Daoy (cell line): ENCODE results near the gene TMEM59L. TPM values are rescaled to one million over a fixed set of nuclear protein-coding genes. Genes with fewer than 3 reads are reported as not detected.

Experiments
- DNase-seq: peaks from one replicate; pipeline ENCODE4 v3.0.0-alpha.2; 2015; ENCODE audit warnings: low read depth
- total RNA-seq: library from RNA; depleted of rRNA; stranded (reverse); fragments of >200 nt; shearing (Covaris generic); gene quantifications from 2 replicates; pipeline ENCODE4 v1.2.3, GENCODE V29; 2014

Gene TMEM59L
- total RNA-seq, 1 experiment from 2014 or later = 0.17 TPM

DNA sequence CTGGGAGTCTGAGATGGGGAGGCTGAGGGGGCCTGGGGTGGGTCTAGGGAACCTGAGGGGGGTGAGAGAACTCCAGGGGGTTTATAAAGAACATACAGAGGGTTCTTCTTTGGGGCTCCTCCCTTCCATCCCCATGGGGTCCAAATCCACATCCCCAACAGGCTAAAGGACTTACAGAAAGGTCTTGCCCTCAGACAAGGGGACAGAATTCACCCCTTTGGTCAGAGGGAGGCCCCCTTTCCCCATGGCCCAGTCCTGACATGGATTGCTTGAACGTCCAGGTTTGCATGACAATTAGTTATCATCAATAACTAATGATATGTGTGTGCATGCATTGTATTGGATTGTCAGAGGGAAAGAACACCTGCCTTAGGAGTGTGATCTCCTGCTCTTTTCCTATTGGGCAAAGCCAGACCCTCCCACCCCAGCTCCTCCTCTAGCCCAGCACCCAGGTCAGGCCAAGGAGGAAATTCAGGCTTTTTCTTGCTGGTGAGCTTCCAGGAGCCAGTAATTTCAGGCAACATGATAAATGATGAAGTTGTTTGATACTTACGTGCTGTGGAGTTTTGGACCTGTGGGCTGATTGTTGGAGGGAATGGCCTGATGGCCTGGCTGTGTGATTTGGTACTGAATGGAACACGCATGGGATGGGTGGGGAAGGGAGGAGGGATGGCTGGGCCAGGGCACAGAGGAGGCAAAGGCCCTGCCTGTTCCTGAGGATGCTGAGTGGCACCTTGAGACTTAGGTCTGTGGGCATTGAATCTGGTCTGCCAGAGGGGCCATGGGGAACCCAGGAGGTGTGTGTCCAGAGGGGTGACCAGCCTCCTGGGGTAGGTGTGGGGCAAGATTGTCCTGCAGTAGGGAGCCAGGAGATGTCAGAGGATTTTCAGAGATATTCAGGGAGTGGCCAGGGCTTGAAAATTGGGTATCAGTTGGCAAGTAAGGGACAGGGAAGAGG is 25.3 kb downstream of the TMEM59L start:
- no peak for DNase-seq

DNA sequence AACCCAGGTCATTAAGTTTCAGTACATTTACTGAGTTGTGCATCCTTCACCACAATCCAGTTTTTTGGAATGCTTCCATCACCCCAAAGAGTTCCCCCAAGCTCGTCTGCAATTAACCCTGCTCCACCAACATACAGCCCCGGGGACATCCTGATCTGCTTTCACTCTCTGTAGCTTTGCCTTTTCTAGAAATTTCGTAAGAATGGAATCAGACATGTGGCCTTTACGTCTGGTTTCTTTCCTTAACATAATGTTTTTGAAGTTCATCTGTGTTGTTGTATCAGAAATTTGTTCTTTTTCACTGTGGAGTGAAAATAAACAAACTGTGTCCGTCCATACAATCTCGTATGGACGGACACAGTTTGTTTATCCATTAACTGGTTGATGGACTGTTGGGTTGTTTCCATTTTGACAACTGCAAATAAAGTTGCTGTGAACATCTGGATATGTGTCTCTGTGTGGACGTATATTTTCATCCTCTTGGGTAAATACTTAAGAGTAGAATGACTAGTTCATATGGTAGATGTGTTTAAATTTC is 27.1 kb downstream of the TMEM59L start:
- DNase-seq = no peak

DNA sequence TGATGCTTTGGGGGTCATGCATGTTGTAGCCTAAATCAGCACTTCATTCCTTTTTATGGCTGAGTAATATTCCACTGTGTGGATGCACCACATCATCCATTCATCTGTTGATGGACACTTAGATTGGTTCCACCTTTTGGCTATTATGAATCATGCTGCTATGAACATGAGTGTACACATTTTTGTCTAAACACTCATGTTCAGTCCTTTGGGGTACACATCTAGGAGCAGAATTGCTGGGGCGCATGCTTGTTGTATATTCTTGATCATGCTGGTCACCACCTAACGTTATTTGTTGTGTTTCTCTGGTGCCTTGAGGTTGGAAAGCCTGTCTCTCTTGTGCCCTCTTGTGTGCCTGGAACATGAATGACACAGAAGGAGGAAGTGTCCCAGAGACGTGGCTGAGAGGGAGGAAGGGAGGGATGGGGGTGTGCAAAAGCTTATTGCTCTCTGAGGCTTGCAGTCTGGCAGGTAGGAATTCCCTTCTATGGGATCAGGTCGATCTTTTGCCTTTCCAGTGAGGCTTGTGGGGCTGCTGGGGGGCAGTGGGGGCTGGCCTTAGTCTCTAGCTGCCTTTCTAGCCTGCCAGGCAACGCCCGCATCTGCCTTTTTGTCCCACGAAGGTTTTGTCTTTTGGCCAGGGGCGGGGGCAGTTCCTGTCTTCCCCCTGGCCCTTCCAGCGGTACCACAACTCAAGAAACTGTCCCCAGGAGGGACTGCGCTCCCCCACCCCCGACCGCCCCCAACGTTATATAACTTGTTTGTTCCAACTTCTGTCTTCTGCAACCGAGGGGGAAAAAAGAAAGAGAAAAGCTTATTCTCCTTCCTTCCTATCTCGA is 31.7 kb downstream of the TMEM59L start:
- DNase-seq = no peak

DNA sequence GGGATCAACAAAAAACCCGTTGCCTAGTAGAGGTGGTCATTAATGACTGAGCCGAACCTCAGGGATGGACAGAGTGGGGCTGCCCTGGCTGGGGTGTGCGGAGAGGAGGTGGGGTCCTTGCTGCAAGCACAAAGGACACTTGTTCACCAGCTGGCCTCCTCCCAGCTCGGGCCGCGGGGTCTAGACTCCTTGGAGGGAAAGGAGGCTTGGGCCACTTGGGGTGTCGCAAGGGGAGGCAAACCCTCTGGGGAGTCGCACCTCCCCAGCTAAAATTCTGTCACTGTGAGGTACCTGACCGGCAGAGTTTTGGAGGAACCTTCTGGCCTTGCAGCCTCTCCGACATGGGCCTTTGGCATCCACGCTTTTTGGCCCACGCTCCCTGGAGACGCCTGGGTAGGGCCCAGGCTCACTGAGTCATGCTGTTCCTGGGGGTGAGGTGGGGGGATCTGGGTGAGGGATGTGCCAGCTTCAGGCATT is 32.4 kb downstream of the TMEM59L start:
- no peak for DNase-seq

DNA sequence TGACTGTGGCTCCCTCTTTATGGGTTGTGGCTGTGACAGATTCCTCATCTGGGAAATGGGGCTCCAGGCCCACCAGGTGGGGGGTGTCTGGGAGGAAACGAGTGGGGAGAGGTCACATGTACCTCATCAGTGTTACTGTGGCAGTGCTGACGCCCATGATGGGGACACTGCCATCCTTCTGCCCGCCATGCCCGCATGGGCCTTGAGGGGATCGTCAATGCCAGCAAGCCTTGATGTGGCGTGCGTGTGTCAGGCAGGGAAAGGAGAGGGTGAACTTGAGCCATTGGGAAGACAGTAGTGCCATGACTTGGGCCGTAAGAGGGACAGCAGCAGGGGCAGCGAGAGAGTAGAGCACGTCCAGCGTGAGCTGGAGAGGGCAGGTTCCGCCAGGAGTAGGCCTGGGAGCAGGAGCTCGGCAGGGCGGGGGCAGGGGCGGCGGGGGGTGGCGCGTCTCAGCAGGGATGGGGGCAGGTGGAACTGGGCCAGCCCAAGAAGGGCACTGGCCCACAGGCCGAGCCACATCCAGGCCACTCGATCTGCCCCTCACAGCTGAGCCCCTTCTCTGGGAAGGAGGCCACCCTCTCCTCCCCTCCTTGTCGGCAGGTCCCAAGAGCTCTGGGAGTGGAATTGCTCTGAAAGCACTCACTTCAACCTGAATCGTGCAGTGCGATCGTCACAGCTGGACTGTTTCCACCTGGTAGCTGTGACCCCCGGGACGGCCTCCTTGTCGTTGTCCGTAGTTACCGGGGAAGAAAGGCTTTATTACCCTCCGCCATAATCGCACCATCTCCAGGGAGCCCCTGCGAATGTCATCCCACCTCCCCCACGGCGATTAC is 34.1 kb downstream of the TMEM59L start:
- no peak for DNase-seq

DNA sequence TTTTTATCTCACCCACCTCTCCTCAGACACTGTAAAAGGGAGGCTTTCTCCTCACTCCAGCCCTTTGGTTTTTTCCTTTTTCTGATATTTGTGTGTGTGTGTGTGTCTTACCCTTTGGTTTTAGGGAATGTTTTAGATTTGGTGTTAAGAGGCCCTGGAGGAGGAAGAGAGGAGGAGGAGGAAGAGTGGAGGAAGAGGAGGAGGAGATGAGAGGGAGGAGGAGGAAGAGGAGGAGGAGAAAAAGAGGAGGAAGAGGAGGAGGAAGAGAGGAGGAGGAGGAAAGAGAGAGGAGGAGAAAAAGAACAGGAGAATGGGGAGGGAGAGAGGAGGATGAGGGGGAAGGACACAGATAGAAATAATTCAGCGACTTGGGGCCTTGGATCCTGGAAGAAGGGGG is 34.7 kb downstream of the TMEM59L start:
- no peak for DNase-seq

DNA sequence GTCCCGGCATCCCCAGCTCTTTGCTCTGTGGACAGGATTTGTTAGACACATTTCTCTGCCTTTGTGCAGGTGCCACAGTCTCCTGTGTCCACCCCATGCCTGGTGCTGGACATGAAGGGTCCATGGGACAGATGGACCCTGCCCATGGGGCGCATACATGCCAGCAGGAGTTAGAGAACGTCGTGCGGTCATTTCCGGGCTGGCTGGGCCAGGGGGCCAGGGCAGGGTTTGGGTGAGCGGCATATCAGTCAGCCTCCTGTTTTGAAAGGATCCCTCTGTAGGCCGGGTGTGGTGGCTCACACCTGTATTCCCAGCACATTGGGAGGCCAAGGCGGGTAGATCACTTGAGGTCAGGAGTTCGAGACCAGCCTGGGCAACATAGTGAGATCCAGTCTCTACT is 35.1 kb downstream of the TMEM59L start:
- no peak for DNase-seq

DNA sequence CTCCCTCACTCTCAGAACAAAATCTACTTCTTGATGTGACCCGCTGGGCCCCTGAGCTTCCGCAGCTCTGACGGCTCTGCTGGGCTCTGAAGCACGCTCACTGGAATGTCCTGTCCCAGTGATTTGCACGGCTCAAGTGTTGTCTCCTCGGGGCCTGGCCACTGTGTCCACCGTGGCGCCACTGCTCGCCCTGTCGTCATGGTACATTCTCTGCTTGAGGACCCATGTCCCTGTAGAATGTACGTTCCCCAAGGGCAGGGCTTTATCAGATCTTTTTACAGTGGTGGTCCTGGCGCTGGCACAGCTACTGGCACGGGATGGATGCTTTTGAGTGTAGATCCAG is 36.3 kb downstream of the TMEM59L start:
- no peak for DNase-seq

DNA sequence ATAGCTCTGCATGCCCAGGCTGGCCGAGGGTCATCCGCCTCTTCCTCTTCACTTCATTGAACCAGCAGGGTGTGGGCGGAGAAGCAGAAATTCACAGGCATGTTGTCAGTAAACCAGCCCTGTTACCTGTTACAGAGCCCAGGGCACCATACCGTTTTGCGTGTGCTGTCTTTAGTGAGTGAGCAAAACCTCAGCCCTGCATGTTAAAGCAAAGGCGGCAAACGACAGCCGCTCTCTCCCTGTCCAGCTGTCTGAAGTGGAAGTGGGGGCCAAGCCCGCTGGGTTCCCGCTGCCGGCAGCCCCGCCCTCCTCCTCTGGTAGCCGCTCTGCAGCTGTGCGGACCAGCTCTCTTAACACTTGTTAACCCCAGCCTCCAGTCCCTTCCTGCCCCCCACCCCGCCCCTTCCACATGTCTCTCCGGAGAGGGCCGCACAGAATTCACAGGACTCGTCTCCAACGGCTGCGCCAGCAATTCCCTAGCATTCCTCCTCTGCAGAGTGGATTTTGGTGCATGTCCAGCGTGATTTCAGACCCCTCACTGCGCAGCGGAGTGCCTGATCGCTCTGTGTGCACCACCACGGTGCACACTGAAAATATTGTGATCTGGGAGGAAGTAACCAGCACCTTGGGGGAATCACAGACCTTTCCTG is 36.8 kb downstream of the TMEM59L start:
- DNase-seq = no peak

DNA sequence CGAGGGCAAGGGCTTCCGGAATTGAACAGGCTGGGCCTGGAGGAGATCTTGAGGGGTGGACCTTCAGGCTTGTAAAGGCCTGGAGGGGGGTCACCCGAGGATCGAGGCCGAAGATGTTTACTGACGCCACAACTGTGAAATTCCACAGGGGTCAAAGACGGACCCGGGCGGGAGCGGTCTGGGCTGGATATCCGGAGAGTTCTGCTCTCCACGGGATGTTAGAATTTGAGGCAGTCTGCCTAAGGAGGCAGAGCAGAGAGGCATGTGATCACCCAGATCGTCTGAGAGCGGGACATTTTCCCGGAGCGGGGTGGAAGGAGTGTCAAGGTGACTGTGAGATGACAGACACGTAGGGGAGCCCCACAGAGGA is 37.3 kb downstream of the TMEM59L start:
- no peak for DNase-seq

DNA sequence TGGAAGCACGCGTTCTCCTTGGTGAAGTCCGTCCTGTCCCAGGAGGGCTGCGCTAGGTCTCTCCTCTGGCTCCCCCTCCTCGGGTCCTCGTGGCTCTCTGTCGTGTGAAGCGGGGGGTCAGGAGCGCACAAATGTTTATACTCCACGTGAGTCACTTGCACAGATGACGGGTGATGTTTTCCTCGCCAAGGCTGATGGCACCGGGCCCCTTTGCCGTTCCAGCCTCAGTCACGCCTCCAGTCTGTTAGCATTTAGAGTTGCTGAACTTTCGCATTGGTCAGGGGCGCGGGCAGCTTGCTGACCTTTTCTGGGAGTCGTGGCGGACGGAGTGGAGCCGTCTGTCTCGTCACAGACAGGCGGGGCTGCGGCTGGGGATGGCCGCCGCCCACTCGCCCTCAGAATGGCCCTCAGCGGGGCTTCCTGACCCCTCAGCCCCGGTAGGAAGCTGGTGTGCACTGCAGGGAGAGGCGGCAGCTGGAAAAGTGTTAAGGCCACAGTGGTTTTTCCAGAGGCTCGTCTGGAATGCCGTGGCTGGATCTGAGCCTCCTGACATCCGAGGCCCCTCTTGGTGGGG is 37.9 kb downstream of the TMEM59L start:
- DNase-seq = peak; percentile 60

DNA sequence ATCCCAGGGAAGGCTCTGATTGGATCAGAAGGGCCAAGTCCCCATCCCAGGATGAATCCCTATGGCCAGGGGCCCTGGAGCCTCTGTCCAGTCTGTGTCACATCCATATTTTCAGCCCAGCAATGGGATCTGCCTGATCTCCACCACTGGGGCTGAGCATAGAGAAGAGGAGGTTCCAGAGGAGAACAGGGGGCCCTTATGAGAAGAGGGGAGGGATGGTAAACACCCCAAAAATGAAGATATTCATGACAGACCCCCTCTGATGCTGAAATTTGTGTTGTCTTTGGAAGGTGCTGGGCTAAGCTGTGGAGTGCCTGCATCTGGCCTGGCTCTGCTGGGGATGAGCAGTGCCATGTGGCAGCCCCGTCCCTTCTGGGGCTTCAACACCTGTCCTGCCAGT is 38.6 kb downstream of the TMEM59L start:
- DNase-seq = no peak

DNA sequence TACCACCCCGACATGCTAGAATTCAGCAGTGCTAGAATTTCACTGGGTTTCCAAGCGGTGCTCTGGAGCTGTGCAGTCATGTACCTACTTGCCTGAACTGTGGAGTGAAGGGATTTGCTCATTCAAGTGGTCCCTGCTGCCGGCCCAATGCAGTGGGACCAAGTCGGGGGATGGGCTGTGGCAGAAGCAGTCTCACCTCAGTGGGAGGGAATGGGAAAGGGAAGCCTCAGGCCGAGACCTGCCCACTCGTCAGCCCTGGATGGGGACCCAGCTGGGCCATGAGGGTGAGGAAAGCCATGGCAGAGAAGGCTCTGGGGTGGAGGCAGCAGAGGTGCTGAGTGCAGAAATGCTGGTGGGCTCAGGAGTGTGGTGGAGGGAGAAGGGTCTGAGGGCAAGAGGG is 39.1 kb downstream of the TMEM59L start:
- no peak for DNase-seq

DNA sequence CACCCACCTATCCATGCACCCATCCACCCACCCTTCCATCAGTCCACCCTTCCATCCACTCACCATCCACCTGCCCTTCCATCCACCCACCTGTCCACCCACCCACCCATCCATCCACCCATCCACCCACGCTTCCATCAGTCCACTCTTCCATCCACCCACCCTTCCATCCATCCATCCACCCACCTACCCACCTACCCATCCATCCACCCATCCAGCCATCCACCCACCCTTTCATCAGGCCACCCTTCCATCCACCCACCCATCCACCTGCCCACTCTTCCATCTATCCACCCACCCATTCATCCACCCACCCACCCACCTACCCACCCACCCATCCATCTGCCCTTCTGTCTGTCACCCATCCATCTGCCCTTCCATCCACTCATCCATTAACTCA is 41.2 kb downstream of the TMEM59L start:
- DNase-seq = no peak

DNA sequence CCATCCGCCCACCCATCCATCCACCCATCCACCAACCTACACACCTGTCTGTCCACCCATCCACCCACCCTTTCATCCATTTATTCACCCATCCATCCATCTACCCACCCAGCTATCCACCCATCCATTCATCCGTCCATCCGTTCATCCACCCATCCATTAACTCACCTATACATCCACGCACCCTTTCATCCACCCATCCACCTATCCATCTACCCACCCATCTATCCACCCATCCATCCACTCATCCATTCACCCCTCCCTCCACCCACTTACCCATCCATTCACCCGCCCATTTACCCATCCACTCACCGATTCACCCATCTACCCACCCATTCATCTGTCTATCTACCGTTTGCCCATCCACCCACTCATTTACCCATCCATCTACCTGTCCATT is 41.8 kb downstream of the TMEM59L start:
- no peak for DNase-seq

DNA sequence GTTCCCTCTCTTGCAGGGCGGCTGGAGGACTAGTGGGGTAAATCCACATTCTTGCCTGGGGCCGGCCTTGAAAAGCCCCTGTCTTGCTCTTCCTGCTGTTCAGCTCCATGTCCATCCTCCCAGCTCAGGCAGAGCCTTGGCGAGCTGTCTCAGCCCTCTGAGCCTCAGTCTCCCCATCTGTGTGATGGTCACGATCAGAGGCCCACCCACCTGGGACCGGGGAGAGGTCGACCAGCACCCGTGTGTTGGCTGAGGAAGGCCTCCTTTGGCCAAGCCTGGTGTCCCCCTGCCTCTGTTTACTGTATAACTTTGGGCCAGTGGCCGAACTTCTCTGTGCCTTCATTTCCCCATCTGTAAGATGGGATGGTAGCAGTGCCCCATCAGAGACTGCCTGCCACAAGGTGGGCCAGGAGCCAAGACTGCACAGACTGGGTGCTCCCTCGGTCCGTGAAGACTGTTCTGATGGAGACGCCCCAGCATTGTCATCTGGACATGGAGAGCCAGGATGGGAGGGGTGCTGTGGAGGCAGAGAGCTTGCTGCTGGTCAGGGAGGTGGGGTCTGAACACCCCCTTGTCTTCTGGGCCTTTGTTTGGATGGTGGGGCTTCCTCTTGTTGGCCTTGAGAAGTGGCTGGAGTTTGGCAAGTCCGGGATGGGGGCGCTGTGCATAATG is 42.6 kb downstream of the TMEM59L start:
- DNase-seq = no peak

DNA sequence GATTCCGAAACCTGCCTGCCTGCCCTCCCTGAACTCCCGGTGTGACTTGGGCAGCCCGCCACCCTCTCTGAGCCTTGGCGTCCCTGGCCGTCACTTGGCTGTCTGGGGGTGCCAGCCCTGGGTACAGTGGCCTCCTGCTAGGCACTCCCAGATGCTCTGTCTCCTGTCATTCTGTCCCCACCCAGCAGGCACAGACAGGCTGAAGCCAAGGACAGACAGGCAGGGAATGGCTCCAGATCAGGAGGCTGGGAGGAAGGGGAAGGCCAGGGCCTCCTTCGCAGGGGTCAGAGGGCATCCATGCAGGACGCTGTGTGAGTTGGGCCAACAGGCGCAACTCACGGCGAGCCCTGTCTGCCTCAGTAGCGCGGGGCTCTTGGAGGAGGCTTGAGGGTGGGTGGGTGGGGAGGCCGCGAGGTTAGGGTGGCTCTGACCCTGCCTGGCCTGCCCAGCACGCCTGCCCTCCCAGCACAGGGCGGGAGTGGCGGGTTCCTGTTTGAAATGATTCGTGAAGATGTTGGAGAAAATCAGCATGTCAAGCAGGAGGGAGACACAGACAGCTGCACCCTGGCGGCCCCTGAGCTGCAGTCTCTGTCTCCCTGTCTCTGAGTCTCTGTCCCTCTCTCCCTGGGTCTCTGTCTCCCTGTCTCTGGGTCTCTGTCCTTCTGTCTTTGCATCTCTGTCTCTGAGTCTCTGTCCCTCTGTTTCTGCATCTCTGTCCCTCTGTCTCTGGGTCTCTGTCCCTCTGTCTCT is 43.8 kb downstream of the TMEM59L start:
- no peak for DNase-seq

DNA sequence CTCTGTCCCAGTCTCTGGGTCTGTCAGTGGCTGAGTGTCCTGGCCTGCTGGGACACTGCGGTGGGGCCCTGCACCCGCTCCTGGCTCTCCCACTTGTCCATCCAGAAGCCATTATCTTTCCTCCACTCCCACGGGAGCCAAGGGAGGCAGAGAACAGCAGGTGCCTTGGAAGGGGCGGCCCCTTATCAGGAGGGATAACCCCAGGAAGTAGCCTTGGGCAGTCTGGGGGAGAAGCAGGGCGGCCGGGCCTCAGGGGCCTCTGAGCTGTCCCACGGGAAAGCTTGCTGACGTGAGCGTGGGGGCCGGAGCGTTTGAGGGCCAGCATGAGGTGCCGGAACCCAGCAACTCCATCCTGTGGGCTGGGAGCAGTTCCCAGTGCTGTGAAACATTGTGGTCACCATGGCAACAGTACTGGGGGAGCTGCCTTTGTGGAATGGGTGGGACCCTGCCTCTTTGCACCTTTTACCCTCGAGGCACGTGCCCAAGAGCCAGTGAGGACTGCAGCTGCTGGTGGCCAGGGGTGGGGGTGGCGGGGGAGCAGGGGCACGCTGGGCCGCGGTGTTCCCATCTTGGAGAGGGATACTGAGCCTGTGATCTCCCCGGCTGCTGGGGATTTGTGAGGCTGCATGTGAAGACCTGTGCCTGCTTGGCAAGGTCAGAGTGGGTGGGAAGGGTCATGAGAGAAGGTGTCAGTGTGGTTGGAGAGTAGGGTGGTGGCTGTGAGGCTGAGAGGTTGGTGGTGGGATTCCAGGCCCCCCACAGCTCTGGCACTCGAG is 45.1 kb downstream of the TMEM59L start:
- DNase-seq = peak; percentile 78
